Coronary artery (tissue), 2 donors: ENCODE results near the gene TBC1D2B.
A peak's percentile ranks its signal among the peaks of the same experiment; 100 is the strongest.

Experiments used
- DNase-seq: peaks from one replicate; pipeline ENCODE4 v3.0.0-alpha.2; 2017; ENCODE audit warnings: low spot score
- H3K27ac ChIP-seq, 2 donors: fragments of 200-600 bp; sonication (generic); one replicate each; pipeline ENCODE4 v1.5.1; 2016 to 2019
- H3K4me3 ChIP-seq: fragments of 200-600 bp; sonication (generic); 2 replicates; pipeline ENCODE4 v1.5.1; 2016; ENCODE audit warnings: mild to moderate bottlenecking, moderate library complexity
- TF ChIP-seq, protein P1 (sequence below): fragments of 200-600 bp; sonication (generic); IDR thresholded peaks from one replicate; pipeline ENCODE4 v1.5.1; 2019; ENCODE audit warnings: antibody characterized with exemption

Gene TBC1D2B

DNA sequence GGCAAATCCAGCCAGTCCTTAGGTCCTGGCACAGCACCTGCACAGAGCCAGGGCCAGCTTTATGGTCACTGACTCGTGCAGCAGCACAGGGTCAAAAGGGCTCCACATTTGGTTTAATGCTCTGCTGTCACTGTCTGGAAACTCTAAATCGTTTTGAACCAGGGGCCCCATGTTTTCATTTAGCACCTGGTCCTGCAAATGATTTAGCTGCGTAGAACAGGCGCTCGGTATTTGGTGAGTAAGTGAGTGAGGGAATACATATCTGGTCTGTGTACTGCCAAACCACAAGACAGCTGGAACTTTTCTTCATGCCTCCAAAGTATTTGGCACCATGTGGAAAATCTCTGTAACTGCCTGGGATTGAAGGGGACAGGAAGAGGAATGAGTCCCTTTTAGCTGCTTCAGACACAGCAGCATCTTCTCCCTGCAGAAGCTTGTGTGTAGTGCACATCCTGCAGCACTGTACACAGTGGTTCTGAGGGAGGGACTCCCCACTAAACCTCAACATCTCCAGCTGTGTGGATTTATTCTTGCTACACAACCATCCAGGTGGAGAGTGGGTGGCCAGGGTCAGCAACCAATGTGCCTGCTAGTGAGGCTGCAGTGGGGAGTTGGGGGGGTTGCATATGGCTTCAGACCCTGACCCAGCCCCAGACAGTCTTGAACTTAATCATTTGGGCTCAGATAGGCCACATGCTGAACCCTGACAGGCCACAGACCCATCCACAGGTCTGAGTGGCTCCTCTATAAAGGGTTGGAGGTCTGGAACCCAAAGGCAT is 15.9 kb upstream of the TBC1D2B start:
- TF ChIP-seq, protein P1, sequence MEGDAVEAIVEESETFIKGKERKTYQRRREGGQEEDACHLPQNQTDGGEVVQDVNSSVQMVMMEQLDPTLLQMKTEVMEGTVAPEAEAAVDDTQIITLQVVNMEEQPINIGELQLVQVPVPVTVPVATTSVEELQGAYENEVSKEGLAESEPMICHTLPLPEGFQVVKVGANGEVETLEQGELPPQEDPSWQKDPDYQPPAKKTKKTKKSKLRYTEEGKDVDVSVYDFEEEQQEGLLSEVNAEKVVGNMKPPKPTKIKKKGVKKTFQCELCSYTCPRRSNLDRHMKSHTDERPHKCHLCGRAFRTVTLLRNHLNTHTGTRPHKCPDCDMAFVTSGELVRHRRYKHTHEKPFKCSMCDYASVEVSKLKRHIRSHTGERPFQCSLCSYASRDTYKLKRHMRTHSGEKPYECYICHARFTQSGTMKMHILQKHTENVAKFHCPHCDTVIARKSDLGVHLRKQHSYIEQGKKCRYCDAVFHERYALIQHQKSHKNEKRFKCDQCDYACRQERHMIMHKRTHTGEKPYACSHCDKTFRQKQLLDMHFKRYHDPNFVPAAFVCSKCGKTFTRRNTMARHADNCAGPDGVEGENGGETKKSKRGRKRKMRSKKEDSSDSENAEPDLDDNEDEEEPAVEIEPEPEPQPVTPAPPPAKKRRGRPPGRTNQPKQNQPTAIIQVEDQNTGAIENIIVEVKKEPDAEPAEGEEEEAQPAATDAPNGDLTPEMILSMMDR, result no peak
- H3K27ac ChIP-seq, result peak overlapping the region in 1 of 2 donors; percentile 35
- DNase-seq, result no peak
- no peak overlapping the region for H3K4me3 ChIP-seq

DNA sequence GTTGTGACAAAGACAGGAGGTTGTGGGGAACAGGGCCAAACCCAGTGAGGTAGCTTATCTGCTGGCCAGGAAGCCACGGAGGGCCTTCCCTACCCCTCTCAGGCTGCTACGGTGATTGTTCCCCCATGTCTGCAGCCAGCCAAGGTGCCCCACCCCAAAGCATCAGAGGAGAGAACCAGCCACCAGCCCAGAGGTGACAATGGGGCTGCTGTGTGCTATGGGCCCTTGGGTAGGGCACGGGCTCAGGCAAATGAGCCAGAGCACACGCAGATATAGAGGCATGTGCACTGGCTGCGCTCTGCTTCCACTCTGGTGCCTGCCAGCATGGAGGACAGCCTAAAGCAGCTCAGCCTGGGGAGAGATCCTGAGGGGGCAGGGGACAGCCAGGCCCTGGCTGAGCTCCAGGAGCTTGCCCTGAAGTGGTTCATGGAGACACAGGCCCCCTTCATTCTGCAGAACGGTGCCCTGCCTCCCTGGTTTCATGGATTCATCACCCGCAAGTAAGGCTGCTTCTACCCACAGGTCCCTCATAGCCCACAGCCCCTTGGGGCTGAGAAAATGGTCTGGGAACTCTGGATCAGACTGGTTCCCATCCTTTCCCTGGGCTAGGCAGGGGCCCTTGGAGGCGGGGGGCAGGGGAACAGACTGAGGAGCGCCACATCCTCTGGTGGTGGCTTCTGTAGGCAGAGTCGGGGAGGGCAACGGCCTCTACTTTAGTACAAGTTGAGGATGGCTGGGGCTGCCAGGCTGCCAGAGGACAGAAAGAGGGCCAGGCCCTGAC is 14.9 kb upstream of the TBC1D2B start, which contains the start of gene SH2D7:
Gene SH2D7 (plus strand): TSS at position 301 of the 781 bp plus-strand sequence. CDS start 24 bp downstream, at position 325.
- no peak for DNase-seq
- peak within 1 kb of the TSS in 1 of 2 donors; percentile 5 for H3K27ac ChIP-seq
- TF ChIP-seq, protein P1, result no peak
- H3K4me3 ChIP-seq, result no peak within 1 kb of the TSS

DNA sequence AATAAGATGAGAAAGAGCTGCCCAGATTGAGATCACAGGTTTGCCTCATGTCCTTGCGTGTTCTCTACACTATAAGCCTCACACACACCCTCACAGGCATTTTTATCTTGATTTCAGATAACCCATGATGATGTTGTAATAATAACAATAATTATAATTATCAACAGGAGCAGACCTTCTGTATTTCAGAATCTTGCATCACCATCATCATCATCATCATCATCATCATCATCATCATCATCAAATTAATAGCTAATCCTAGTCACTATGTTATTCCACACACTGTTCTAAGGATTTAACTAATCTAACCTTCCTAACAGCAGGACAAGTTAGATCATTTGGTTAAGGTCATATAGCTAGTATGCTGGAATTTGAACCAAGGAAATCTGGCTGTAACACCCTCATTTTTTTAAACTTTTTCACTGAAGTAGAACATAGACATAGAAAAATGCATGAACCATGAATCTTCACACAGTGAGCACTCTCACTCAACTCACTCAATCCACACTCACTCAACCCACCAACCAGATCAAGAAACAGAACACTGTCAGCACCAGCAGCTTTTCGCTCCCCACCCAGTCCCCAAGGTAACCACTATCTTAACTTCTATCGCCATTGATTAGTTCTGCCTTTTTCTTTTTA is 13.0 kb upstream of the TBC1D2B start:
- no peak overlapping the region for H3K4me3 ChIP-seq
- TF ChIP-seq, protein P1, result no peak
- H3K27ac ChIP-seq, result no peak overlapping the region
- no peak for DNase-seq

DNA sequence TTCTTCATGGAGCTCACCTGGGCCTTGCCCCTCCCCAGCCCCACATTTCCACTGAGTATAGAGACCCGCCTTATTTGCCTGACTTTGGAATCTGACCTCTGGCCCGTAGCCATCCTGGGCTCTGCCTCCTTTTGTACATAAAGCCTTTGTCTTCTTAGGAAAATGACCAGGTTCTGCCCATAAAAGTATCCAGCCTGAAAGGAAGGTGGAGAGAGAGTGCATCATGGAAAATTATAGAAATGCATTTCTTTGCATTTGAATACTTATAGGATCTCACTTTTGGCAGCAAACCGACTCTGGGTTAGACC is 11.2 kb upstream of the TBC1D2B start:
- no peak for DNase-seq
- no peak overlapping the region for H3K4me3 ChIP-seq
- H3K27ac ChIP-seq, result no peak overlapping the region
- TF ChIP-seq, protein P1, result no peak

DNA sequence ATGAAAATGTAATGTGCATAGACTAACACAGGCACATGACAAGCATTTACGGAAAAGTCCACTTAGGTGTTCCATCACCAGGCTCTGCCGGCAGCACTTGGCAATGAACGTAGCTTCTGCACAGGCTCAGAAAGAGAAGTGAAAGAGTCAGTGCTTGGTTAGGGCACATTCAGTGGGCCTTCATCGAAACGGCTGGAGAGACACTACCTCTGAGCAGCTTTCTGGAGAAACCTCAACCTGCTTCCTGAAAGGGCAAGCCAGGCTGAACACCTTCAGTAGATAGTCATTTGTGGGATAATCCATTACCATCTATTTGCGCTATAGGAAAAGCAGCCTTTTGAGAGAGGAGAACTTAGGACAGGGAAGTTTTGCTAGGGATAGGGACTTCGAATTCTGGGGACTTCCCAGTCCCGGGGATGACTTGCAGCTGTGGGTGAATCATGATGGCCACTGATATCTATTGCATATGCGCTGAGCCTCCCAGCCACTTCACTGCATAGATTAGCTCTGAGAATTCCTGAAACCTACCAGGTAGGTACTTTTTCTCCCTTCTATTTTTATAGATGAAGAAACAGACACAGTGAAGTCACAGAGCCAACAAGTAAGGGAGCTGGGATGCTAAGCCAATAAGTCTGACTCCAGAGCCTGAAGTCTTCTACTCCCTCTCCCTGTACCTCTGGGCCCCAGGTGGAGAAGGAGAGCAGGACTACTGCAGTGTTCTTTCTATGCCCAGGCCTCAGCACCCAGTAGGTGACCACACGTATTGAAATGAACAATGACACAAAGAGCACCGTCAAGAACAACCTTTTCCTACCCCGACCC is 10.7 kb upstream of the TBC1D2B start:
- H3K4me3 ChIP-seq, result no peak overlapping the region
- no peak for DNase-seq
- TF ChIP-seq, protein P1, result no peak
- H3K27ac ChIP-seq, result no peak overlapping the region

DNA sequence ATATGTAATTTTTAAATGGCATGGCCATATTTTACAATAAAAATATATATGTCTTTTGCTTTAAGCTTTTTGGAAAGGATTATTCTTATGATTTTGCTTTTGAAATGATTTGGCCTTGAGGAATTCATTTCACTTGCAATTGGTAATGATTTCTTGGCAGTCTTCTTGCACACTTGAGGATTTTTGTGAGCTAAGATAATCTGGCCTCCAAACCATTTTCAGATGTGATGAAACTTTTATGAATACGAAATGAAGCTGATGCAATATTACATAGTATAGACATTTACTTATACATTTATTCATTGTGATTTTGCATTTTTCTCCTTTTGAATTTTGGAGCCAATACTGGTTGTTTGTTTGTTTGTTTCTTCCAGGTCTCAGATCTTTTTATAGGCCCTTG is 8.4 kb upstream of the TBC1D2B start:
- DNase-seq, result no peak
- TF ChIP-seq, protein P1, result no peak
- no peak overlapping the region for H3K27ac ChIP-seq
- H3K4me3 ChIP-seq, result no peak overlapping the region
